GM18951 (cell line): ENCODE results near the gene AGTRAP.

ENCODE experiments used
- POLR2A ChIP-seq: IDR thresholded peaks from 4 replicates; pipeline ENCODE4 v1.6.1; 2011; ENCODE audit warnings: mild to moderate bottlenecking; ENCODE audit not compliant: insufficient read length, insufficient read depth; ENCODE audit errors: extremely low read depth
- in situ Hi-C: fragments of 300-500 bp; cut with MboI; formaldehyde crosslinking; loops from one replicate; pipeline ENCODE4 v1.12.0; 2022; ENCODE audit warnings: low sequenced_read_pairs, mixed read lengths, inconsistent platforms; ENCODE audit not compliant: unreplicated experiment

Gene AGTRAP

DNA sequence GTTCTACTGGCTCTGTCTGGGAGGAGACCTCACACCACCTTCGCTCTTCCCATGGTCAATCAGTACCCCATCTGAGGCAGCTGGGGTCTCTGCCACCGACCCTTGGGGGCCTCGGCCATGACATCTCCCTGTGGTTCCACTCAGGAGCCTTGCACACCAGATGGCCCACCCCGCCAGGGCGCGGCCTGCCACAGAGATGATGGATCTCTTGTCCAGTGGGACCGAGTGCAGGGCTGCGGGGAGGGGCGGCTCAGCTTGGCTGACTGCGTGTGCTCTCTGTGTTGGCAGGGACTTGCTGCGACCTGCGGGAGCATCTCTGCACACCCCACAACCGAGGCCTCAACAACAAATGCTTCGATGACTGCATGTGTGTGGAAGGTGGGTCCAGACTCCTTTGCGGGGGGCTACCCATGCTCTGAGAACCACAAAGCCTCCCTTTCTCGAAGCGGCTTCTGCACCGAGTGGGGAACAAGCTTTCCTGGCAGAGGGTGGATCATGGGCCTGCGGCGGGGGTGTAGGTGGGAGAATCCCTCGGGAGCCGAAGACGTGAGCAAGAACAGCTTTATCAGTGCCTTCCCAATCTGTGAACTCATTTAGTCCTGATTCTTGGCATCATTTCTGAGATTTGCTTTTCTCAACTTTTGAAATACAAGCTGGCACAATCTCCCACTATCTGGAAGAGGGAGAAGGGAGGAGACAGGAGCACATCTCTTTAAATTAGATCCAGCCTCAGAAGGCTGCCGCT is 20.9 kb upstream of the AGTRAP start:
- TF ChIP-seq POLR2A = no peak
- in situ Hi-C loops = no loop called here

DNA sequence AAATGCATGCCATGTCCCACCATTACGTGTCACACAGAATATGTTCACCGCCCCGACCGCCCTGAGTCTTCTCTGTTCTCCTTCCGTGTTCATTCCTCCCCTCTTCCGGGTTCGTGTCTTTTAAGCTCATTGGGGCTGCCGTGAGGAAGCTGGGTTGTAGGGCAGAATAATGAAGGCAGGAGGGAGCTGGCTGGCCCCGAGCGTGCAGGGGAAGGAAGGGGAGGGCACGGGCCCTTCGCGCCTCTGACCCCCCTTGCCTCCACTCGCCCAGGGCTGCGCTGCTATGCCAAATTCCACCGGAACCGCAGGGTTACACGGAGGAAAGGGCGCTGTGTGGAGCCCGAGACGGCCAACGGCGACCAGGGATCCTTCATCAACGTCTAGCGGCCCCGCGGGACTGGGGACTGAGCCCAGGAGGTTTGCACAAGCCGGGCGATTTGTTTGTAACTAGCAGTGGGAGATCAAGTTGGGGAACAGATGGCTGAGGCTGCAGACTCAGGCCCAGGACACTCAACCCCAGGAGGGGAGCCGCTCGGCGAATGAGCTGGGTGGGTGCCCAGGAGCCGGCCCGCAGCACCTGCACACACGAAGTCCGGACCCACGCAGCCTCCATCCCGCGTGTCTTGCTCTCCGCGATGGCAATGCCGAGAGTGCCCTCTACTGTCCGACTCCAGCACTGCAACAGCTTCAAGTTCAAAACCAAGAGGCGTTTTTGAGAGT is 16.5 kb upstream of the AGTRAP start:
- in situ Hi-C loops = no loop called here
- TF ChIP-seq POLR2A = peak; percentile 40

DNA sequence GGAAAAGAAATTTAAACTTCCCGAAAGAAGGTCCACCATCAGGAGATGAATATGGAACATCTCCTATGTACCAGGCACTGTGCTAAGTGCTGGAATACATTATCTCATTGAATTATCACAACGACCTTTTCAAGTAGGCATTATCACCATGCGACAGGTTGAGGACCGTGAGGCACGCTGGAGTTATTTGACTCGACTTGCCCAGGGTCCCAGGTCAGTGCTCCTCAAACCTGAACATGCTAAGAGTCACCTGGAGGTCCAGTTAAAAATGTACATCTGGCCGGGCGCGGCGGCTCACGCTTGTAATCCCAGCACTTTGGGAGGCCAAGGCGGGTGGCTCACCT is 15.9 kb upstream of the AGTRAP start:
- TF ChIP-seq POLR2A = no peak
- in situ Hi-C loops = no loop called here

DNA sequence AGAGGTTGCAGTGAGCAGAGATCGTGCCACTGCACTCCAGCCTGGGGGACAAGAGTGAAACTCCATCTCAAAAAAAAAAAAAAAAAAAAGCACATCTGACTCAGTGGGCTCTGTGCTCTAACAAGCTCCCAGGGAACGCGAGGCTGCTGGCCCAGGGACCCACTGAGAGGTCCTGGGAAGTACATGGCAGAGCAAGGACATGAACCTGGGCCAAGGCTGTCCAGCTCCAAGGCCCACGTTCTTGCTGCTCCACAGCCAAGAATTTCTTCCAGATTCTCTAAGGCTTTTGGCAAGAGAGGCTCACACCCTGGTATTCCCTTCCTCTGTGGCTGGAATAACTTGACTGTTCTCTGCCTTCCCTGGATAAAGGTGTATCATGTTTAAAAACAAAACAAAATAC is 15.4 kb upstream of the AGTRAP start:
- no peak for TF ChIP-seq POLR2A
- in situ Hi-C loops = no loop called here

DNA sequence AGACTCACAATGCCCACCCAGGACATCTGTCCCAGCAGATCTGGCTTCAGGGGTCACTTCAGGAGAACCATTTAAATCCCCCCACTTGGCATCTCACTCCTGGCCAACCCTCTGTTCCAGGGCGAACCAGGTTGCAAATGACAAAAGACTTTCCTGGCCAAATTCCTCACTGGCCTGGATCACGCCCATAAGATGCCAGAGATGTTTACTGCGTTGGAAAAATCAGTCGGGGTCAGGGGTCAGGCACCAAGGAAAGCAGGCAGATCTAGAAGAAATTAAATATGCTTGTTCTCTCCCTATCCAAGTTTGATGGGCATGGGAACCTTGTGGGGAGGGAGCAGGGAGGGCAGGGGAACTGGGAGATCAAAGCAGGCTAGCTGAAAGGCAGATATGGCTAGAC is 14.6 kb upstream of the AGTRAP start:
- no peak for TF ChIP-seq POLR2A
- in situ Hi-C loops = no loop called here

DNA sequence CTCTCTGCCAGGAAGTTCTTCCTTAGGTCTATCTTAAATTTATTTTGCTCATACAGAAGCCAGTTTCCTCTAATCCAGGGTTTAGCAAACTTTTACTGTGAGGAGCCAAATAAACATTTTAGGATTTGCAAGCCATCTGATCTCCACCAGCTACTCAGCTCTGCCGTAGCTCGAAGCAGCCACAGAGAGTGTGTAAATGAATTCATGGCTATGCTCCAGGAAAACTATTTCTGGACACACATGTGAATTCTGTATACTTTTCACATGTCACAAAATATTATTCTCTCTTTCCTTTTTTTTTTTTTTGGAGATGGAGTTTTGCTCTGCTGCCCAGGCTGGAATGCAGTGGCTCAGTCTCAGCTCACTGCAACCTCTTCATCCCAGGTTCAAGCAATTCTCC is 13.4 kb upstream of the AGTRAP start:
- in situ Hi-C loops = no loop called here

DNA sequence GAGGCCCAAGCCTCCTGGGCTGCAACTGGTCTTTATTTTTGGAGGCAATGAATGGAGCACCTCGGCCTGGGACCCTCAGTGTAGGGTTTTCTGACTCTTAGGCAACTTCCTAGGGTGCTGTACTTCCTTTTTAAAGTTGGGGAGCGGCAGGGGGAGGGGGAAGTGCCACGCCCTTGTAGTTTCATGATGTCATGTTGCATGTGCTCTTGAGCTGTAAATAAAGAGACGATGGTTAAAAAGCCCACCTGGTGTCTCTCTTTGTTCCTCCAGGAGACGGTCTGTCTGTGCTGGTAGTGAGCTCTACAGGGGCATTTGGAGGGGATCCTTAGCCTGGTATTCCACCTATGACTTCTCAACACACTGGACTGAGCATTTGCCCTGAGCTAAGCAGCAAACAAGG is 10.3 kb upstream of the AGTRAP start:
- in situ Hi-C loops = no loop called here

More for the DNA sequence above, 13.4 kb upstream of the AGTRAP start:
- TF ChIP-seq POLR2A = no peak

DNA sequence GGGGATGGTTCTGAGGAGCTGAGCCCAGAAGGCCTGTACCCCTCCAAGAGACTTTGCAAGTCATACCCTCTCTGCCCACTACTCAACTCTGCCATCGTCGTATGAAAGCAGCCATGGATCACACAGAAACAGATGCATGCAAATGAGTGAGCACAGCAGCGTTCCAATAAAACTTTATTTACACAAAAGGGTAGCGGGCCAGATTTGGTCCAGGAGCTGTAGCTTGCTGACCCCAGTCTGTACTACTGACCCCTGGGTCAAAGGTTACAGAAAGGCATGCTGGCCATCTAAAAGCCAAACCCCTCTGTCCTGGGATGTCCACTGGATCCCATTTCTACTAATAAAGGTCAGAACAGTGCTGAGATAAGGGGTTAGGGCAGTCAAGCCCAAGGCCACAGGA is 8.8 kb upstream of the AGTRAP start:
- TF ChIP-seq POLR2A = no peak
- in situ Hi-C loops = no loop called here

More for the DNA sequence above, 10.3 kb upstream of the AGTRAP start:
- TF ChIP-seq POLR2A = no peak

DNA sequence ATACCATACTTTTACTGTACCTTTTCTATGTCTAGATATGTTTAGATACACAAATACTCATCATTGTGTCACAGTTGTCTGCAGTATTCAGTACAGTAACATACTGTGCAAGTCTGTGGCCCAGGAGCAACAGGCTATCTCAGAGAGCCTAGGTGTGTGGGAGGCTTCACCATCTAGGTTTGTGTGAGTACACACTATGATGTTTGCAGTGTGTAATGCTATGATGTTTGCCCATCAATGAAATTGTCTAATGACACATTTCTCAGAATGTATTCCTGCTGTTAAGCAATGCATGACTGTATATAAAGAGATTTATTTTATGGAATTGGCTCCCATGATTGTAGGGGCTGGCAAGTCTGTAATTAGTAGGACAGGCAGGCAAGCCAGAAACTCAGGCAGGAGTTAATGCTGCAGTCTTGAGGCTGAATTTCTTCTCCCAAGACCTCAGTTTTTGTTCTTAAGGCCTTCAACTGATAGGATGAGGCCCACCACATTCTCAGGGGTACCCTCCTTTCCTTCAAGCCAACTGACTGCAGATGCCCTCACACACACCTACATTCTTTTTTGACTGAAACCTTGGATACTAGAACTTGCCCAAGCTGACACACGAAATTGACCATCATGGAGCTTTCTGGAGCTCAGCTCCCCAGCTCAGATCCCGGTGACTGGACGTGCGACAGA is 7.7 kb upstream of the AGTRAP start:
- in situ Hi-C loops = no loop called here
- TF ChIP-seq POLR2A = no peak

DNA sequence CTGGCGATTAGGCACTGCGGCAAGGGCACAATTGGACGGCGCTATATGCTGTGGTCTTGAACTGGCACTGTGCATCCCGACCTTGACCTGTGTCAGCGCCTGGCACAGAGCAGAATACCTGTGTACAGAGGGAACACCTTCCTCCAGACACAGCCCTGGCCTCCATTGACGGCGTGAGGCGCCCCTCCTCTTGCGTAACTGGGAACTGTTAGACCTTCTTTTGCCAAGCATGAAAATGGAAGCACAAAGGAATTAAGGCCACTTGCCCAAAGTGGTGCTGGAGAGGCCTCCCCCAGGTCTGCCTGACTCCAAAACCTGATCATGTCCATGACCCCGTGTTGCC is 6.8 kb upstream of the AGTRAP start:
- in situ Hi-C loops = no loop called here
- no peak for TF ChIP-seq POLR2A

DNA sequence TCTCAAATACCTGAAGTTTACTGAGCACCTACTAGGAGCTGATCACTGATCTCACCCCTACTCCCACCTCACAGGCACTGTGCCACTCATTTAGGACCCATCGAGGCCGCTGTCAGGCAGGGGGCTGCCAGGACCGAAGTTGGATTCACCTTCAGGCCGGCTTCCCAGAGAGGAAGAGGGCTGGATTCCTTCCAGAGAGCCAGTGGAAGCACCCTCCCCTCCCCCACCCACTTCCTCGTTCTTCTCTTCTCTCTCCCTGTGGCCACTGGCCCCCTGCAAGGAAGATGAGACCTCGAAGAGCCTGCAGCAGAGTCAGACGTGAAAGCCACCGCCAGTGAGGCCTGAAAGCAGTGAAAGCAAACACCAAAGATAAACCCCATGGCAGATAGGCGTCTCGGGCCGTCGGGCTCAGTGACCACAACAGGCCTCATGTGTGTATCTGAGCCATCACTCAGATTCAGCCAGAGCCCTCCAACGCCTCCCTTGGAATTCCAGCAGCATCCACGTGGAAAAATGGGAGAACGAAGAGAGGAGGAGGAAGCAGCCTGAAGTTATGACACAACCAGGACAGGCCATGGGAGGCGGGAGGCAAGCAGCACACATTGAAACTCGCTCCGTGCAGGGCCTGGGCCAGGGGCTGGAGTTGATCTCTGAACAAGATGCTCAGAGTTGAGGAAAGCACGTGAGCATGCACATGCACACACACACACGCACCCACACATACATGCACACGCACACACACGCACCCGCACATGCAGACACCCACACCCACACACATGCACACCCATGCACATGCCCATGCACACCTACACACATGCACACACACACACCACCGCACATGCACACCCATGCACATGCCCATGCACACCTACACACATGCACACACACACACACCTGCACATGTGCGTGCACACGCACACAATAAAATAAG is 6.2 kb upstream of the AGTRAP start:
- in situ Hi-C loops = no loop called here
- TF ChIP-seq POLR2A = no peak

DNA sequence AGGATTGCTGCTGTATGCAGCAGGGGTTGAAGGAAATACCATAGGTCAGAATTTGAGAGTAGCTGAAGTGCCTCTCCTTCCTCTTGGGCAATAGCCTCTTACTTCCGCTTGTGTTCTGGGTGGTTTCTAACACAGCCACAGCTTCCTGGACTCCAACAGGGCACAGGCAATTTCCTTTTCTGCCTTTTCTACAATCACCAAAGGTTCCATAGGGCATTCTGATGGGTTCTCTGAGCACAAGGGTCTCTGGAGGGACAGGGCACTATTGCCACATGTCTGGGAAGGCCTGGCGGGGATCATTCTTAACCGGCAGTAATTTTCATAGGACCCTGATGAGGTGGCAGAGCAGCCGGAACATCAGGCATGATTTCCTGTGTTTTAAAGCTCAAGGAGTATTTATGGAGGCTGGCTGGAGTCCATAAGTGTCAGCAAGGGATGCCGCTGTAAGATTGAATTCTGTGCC is 5.5 kb upstream of the AGTRAP start:
- in situ Hi-C loops = no loop called here
- no peak for TF ChIP-seq POLR2A

DNA sequence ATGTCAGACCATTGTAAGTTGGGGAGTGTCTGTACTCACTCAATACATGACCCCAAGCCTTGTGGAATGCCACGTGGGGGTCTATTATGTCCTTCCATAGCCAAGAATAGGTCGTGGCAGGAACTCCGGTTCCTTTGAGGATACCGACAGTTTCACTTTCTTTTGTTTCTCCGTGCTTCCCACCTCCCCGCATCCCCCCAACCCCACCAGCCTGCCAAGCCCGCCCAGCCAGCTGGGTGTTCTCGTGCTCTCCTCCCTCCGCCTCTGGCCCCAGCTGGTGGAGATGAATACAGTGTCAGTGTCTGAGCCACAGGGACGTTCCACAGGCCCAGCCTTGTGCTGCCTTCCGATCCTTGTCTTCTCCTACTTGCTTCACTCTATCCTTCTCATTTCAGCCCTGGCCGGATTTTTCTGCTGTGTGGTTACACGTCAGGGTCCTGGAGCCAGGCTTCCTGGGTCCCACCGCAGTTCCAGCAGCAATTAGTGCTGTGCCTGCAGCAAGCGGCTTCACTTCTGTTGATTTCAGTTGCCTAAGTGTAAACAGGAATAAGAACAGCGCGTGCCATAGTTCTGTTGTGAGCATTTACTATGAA is 4.1 kb upstream of the AGTRAP start:
- TF ChIP-seq POLR2A = no peak
- in situ Hi-C loops = no loop called here

DNA sequence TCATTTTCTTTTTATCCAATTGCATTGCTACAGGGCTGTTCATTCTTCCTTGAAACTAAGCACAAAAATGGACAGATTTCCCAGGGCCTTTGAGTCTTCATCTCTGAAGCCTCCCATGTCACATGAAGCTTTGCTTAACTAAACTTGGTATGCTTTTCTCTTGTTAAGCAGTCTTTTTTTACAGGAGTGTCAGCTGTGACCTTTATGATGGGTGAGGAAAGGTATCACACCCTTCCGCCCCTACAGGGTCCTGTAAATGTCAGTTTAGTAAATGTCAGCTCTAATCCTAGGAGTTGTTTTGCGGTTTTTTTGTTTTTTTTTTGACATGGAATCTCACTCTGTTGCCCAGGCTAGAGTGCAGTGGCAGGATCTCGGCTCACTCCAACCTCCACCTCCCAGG is 2.6 kb upstream of the AGTRAP start:
- in situ Hi-C loops = no loop called here
- TF ChIP-seq POLR2A = no peak
